Measurements from ENCODE around the gene PABPC3.

PABPC3 gene

GRCh38 chr13:25080773-25081172 is 15.2 kb upstream of the PABPC3 start:
- no peak for TF ChIP-seq JUND (IDR thresholded peaks at IDR 0.05; ENCODE audit: low read depth)
- no peak for DNase-seq (ENCODE audit: low read depth in 1 of 2, low spot score in 1 of 2)
- in situ Hi-C loops (cut with HindIII; ENCODE audit: low pct_unique_long_range_greater_than_20kb, low sequenced_read_pairs) = no loop called here

GRCh38 chr13:25084096-25084495 is 11.8 kb upstream of the PABPC3 start:
- in situ Hi-C loops (cut with HindIII; ENCODE audit: low pct_unique_long_range_greater_than_20kb, low sequenced_read_pairs) = no loop called here
- no peak for TF ChIP-seq JUND (IDR thresholded peaks at IDR 0.05; ENCODE audit: low read depth)
- no peak for DNase-seq (ENCODE audit: low read depth in 1 of 2, low spot score in 1 of 2)

DNA sequence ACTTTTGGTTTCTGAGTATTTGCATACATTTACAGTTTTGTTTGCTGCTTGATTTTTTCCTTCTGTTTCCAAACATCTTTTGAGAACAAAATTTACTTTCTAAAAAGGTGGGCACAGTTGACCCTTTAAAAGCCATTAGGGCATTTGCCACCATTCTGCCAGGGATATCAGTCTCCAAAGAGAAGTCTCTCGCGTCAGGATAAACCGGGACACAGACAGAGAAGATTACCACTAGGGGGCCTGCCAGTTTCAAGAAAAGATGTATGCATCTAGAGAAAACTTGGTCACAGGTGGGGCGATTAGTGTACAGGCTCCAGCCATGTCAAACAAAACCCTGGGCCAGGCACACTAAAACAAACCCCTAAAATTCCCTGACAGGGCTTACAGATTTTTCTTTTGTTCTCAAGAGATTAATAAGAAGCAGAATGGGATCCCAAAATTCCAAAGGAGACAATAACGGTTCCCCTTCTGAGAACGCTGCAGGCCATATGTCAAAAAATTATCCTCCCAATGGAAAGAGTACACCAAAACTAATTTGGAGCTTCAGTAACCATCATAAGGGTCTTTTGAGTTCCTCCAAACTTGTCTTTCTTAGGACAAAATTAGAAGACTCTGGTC is 10.7 kb upstream of the PABPC3 start:
- DNase-seq (ENCODE audit: low read depth in 1 of 2, low spot score in 1 of 2) = peak; percentile 50 to 67
- in situ Hi-C loops (cut with HindIII; ENCODE audit: low pct_unique_long_range_greater_than_20kb, low sequenced_read_pairs) = no loop called here
- no peak for TF ChIP-seq JUND (IDR thresholded peaks at IDR 0.05; ENCODE audit: low read depth)

- in situ Hi-C loops (cut with HindIII; ENCODE audit: low pct_unique_long_range_greater_than_20kb, low sequenced_read_pairs) = no loop called here
- DNase-seq (ENCODE audit: low read depth in 1 of 2, low spot score in 1 of 2) = no peak
- no peak for TF ChIP-seq JUND (IDR thresholded peaks at IDR 0.05; ENCODE audit: low read depth)
These were observed 7.2 kb upstream of the PABPC3 start for GRCh38 chr13:25088562-25089221.

DNA sequence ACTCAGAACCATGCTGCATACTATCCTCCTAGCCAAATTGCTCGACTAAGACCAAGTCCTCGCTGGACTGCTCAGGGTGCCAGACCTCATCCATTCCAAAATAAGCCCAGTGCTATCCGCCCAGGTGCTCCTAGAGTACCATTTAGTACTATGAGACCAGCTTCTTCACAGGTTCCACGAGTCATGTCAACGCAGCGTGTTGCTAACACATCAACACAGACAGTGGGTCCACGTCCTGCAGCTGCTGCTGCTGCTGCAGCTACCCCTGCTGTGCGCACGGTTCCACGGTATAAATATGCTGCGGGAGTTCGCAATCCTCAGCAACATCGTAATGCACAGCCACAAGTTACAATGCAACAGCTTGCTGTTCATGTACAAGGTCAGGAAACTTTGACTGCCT is 1.5 kb downstream of the PABPC3 start:
- DNase-seq (ENCODE audit: low read depth in 1 of 2, low spot score in 1 of 2) = no peak
- in situ Hi-C loops (cut with HindIII; ENCODE audit: low pct_unique_long_range_greater_than_20kb, low sequenced_read_pairs) = no loop called here
- no peak for TF ChIP-seq JUND (IDR thresholded peaks at IDR 0.05; ENCODE audit: low read depth)

- DNase-seq (ENCODE audit: low read depth in 1 of 2, low spot score in 1 of 2) = no peak
- in situ Hi-C loops (cut with HindIII; ENCODE audit: low pct_unique_long_range_greater_than_20kb, low sequenced_read_pairs) = no loop called here
- TF ChIP-seq JUND (IDR thresholded peaks at IDR 0.05; ENCODE audit: low read depth) = no peak
These were observed 7.8 kb downstream of the PABPC3 start for GRCh38 chr13:25103711-25104110.

GRCh38 chr13:25109341-25109740 is 13.4 kb downstream of the PABPC3 start:
- in situ Hi-C loops (cut with HindIII; ENCODE audit: low pct_unique_long_range_greater_than_20kb, low sequenced_read_pairs) = no loop called here
- no peak for DNase-seq (ENCODE audit: low read depth in 1 of 2, low spot score in 1 of 2)
- no peak for TF ChIP-seq JUND (IDR thresholded peaks at IDR 0.05; ENCODE audit: low read depth)

DNA sequence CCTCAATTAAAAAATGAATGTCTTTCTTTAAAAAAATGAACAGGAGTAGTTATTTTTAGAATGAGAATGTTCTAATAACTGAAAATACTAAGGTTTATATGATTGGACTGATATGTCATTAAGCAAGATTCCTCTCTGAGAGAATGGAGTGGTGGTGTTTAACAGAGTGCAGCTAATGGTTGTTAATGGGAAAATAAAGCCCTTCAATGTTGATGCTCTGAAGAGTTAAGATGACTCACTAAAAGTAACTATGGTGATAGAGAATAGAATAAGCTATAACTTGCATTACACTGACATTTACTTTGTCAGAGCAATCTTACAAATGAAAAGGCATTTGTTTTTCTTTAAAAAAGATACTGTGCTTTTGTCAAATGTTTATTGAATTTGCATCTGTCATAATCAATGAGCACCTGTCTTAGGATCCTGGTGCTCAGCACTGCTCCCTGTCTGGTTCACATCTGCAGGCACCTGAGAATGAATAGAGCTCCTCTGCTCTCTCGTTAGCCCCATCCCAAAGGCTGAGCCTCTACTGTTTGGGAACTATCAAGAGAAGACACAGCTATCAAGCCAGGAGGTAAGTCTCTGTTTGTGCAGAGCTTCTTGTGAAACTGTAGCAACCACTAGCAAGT is 15.1 kb downstream of the PABPC3 start:
- no peak for TF ChIP-seq JUND (IDR thresholded peaks at IDR 0.05; ENCODE audit: low read depth)
- DNase-seq (ENCODE audit: low read depth in 1 of 2, low spot score in 1 of 2) = no peak
- in situ Hi-C loops (cut with HindIII; ENCODE audit: low pct_unique_long_range_greater_than_20kb, low sequenced_read_pairs) = no loop called here

GRCh38 chr13:25111585-25111956 is 15.6 kb downstream of the PABPC3 start:
- in situ Hi-C loops (cut with HindIII; ENCODE audit: low pct_unique_long_range_greater_than_20kb, low sequenced_read_pairs) = no loop called here
- DNase-seq (ENCODE audit: low read depth in 1 of 2, low spot score in 1 of 2) = no peak
- TF ChIP-seq JUND (IDR thresholded peaks at IDR 0.05; ENCODE audit: low read depth) = no peak

- TF ChIP-seq JUND (IDR thresholded peaks at IDR 0.05; ENCODE audit: low read depth) = no peak
- in situ Hi-C loops (cut with HindIII; ENCODE audit: low pct_unique_long_range_greater_than_20kb, low sequenced_read_pairs) = no loop called here
These were observed 16.8 kb downstream of the PABPC3 start for GRCh38 chr13:25112695-25113255.

DNA sequence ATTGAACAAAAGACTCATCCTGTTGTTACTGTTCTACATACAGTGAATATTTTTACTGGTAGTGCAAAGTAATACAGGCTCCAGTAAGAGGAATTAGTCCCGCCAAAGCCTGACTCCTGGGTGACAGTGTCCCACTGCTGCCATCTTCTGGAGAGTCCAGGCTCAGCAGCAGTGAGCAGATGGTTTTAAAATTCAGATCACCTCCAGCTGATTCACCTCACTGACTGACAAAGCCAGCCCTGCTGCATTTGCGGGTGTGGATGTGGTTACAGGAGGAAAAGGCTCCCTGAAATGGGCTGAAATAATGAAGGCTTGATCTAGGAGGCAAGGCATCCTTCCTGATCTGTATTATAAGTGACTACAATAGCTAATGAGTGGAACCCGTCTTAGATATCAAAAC is 18.3 kb downstream of the PABPC3 start:
- DNase-seq (ENCODE audit: low read depth in 1 of 2, low spot score in 1 of 2) = peak; percentile 39 to 83
- TF ChIP-seq JUND (IDR thresholded peaks at IDR 0.05; ENCODE audit: low read depth) = no peak
- in situ Hi-C loops (cut with HindIII; ENCODE audit: low pct_unique_long_range_greater_than_20kb, low sequenced_read_pairs) = no loop called here

More at GRCh38 chr13:25112695-25113255, 16.8 kb downstream of the PABPC3 start:
- DNase-seq (ENCODE audit: low read depth in 1 of 2, low spot score in 1 of 2) = no peak

- peak in 1 of 2 experiments; percentile 69 for DNase-seq (ENCODE audit: low read depth in 1 of 2, low spot score in 1 of 2)
- in situ Hi-C loops (cut with HindIII; ENCODE audit: low pct_unique_long_range_greater_than_20kb, low sequenced_read_pairs) = no loop called here
- 0 out of 2 replicates have a peak, but pooled peaks have one; percentile 15 for TF ChIP-seq JUND (IDR thresholded peaks at IDR 0.05; ENCODE audit: low read depth)
These were observed 20.1 kb downstream of the PABPC3 start for GRCh38 chr13:25116044-25116443.

- in situ Hi-C loops (cut with HindIII; ENCODE audit: low pct_unique_long_range_greater_than_20kb, low sequenced_read_pairs) = no loop called here
- peak in 1 of 2 experiments; percentile 25 for DNase-seq (ENCODE audit: low read depth in 1 of 2, low spot score in 1 of 2)
- TF ChIP-seq JUND (IDR thresholded peaks at IDR 0.05; ENCODE audit: low read depth) = no peak
These were observed 21.4 kb downstream of the PABPC3 start for GRCh38 chr13:25117312-25117711.
